ENCODE data around the gene RPL29. TPM values are rescaled to one million over a fixed set of nuclear protein-coding genes. Genes with fewer than 3 reads are reported as not detected.

The RPL29 gene
- total RNA-seq, 2 experiments from 2014 or later: 1,975 to 2,071 TPM

- ATAC-seq (no peak), DNase-seq (no peak)
- CTCF ChIA-PET: interaction anchor here (0.8 to 1.6 kb wide), 4 partner anchors 9 to 425 kb away, joined by 3 to 7 read pairs (median 4); partner anchors contain the start of genes ABHD14B and GPR62
- Mint-ChIP-seq H3K4me1 (peaks cover 15% of the 10 kb centered on the region), H3K27ac (no peak overlapping the region), H3K27me3 (no peaks in the 10 kb centered on the region), H3K36me3 (ENCODE audit: low read depth) (peaks cover 5% of the 10 kb centered on the region), H3K9me3 (ENCODE audit: low read depth) (no peaks in the 10 kb centered on the region), H3K4me3 (no peak overlapping the region)
- POLR2A ChIA-PET: no interaction called here
- intact Hi-C loops (cut with DNase I, micrococcal nuclease): loop anchor here in 1 of 2 experiments (10.0 kb wide), 1 partner anchor 1330 kb away; the partner anchor contains the start of genes CISH and MAPKAPK3
These were observed 50.5 kb downstream of the RPL29 start for GRCh38 chr3:51945031-51945840.

GRCh38 chr3:51944451-51945021, 51.2 kb downstream of the RPL29 start:
- DNase-seq (no peak), ATAC-seq (no peak)
- H3K9me3 Mint-ChIP-seq (ENCODE audit: low read depth): no peaks in the 10 kb centered on the region
- peaks cover 7% of the 10 kb centered on the region for H3K36me3 Mint-ChIP-seq (ENCODE audit: low read depth)
- H3K4me1 Mint-ChIP-seq: peaks cover 20% of the 10 kb centered on the region
- CTCF ChIA-PET: interaction anchor here (0.6 to 1.6 kb wide), 4 partner anchors 29 to 210 kb away, joined by 3 to 7 read pairs (median 4); partner anchors contain the start of genes ABHD14B and POC1A
- H3K27me3 Mint-ChIP-seq: no peaks in the 10 kb centered on the region
- H3K4me3 Mint-ChIP-seq: no peak overlapping the region
- no peak overlapping the region for H3K27ac Mint-ChIP-seq
- POLR2A ChIA-PET: interaction anchor here (0.5 kb wide), 1 partner anchor 333 kb away, joined by 5 read pairs; no protein-coding TSS in a partner anchor
- intact Hi-C loops (cut with DNase I, micrococcal nuclease): loop anchor here (5.0 to 10.0 kb wide), 2 partner anchors 1330 to 1647 kb away; partner anchors contain the start of genes CISH (in 1 of the 2), HYAL3 (in 1 of the 2), MAPKAPK3 (in 1 of the 2) and NAA80 (in 1 of the 2)

Other genes with a start within 250 kb of the RPL29 start
- not detected for gene IQCF6, start 216.7 kb downstream of the RPL29 start, total RNA-seq
- gene IQCF2, start 134.3 kb downstream of the RPL29 start, total RNA-seq: not detected
- gene IQCF5, start 120.3 kb downstream of the RPL29 start, total RNA-seq: not detected
- not detected for gene IQCF1, start 92.5 kb downstream of the RPL29 start, total RNA-seq
- gene RRP9, start 54.0 kb downstream of the RPL29 start, total RNA-seq: 10 to 100 TPM; 38.2 to 39.3 TPM
- gene PARP3, start 53.5 kb downstream of the RPL29 start, total RNA-seq: 10 to 100 TPM; 10.6 to 12.2 TPM
- gene GPR62, start 40.5 kb downstream of the RPL29 start, total RNA-seq: not detected
- gene PCBP4, start 28.4 kb downstream of the RPL29 start, total RNA-seq: 10 to 100 TPM; 12.5 to 13.6 TPM
- 10 to 100 TPM; 62.4 to 65.0 TPM for gene ABHD14B, start 21.8 kb downstream of the RPL29 start, total RNA-seq
- gene ABHD14A, start 20.8 kb downstream of the RPL29 start, total RNA-seq: 1 to 10 TPM; 6.3 to 7.5 TPM
- 10 to 100 TPM; 61.5 to 90.0 TPM for gene ACY1, start 12.4 kb downstream of the RPL29 start, total RNA-seq
- gene DUSP7, start 60.7 kb upstream of the RPL29 start, total RNA-seq: 10 to 100 TPM; 17.1 to 20.3 TPM
- gene POC1A, start 158.5 kb upstream of the RPL29 start, total RNA-seq: 10 to 100 TPM; 23.4 to 26.1 TPM
- gene ALAS1, start 202.3 kb upstream of the RPL29 start, total RNA-seq: 10 to 100 TPM; 52.8 to 68.7 TPM
- gene TLR9, start 229.8 kb upstream of the RPL29 start, total RNA-seq: under 1 TPM; 0.59 to 0.74 TPM
- gene TWF2, start 243.3 kb upstream of the RPL29 start, total RNA-seq: 10 to 100 TPM; 85.0 to 93.5 TPM
- gene PPM1M, start 249.9 kb upstream of the RPL29 start, total RNA-seq: 10 to 100 TPM; 52.9 to 59.2 TPM

Measured in activated CD4-positive, alpha-beta T cell treated with anti-CD3 and anti-CD28 coated beads for 36 hours (primary cell).